Measurements from ENCODE around the gene HMMR. TPM values are rescaled to one million over a fixed set of nuclear protein-coding genes. Genes with fewer than 3 reads are reported as not detected.
"Not testable (repeated sequence)": the region's sequence is repeated elsewhere in the genome, so short reads cannot be mapped to it uniquely, and the experiment has no call there.

The HMMR gene
- total RNA-seq, 6 experiments from 2014 or later, result 0.11 to 3.0 (median 1.1) TPM

DNA sequence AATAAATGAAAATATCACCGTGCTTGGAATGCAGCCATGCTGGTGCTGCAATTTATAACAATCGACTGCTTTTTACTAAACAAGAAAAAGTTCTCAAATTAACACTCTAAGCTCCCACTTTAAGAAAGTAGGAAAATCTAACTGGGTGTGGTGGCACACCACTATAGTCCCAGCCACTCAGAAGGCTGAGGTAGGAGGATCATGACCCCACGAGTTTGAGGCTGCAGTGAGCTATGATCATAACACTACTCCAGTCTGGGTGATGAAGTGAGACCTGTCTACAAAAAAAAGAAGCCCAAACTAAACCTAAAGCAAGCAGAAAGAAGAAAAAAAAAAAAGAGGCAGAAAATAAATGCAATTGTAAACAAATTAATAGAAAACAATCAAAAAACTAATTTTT, 12.6 kb upstream of the HMMR start:
- ATAC-seq (no peak), DNase-seq (no peak)
- Histone ChIP-seq H3K9me3 (no peaks in the 10 kb centered on the region), H3K27ac (no peak overlapping the region), H3K4me1 (no peaks in the 10 kb centered on the region), H3K27me3 (no peaks in the 10 kb centered on the region), H3K36me3 (peaks cover 0 to 49% (median 37%) of the 10 kb centered on the region in 4 donors), H3K4me3 (no peak overlapping the region)
- intact Hi-C loops (cut with DNase I), result no loop called here
- no peak for TF ChIP-seq POLR2A (IDR thresholded peaks at IDR 0.05)
- TF ChIP-seq, protein P1, sequence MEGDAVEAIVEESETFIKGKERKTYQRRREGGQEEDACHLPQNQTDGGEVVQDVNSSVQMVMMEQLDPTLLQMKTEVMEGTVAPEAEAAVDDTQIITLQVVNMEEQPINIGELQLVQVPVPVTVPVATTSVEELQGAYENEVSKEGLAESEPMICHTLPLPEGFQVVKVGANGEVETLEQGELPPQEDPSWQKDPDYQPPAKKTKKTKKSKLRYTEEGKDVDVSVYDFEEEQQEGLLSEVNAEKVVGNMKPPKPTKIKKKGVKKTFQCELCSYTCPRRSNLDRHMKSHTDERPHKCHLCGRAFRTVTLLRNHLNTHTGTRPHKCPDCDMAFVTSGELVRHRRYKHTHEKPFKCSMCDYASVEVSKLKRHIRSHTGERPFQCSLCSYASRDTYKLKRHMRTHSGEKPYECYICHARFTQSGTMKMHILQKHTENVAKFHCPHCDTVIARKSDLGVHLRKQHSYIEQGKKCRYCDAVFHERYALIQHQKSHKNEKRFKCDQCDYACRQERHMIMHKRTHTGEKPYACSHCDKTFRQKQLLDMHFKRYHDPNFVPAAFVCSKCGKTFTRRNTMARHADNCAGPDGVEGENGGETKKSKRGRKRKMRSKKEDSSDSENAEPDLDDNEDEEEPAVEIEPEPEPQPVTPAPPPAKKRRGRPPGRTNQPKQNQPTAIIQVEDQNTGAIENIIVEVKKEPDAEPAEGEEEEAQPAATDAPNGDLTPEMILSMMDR (IDR thresholded peaks at IDR 0.05), result no peak
- 93% methylated on average over 3 of the region's 3 CpGs for WGBS (ENCODE audit: insufficient coverage, low coverage, low lambda C conversion rate, missing lambda C conversion rate)

DNA sequence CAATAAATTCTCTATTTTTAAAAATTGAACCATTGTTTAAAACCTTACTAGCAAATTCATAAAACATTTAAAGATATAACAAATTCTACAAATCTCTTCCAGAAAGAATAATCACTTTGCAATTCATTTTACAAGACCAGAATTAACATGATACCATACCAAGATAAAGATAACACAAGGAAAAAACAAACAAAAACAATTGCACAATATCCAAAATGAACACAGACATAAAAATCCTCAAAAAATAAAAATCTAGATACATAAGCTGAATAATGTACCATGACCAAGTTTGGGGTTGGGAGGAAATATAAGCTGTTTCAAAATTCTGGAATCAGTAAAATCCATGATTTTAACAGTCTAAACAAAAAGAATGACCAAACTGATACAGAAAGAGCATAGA, 11.9 kb upstream of the HMMR start:
- no peak overlapping the region for H3K4me3 ChIP-seq
- no peak for TF ChIP-seq POLR2A (IDR thresholded peaks at IDR 0.05)
- TF ChIP-seq, protein P1 (IDR thresholded peaks at IDR 0.05), result no peak
- H3K9me3 ChIP-seq, result no peaks in the 10 kb centered on the region
- intact Hi-C loops (cut with DNase I), result no loop called here
- H3K4me1 ChIP-seq, result no peaks in the 10 kb centered on the region
- no peak overlapping the region for H3K27ac ChIP-seq
- no peaks in the 10 kb centered on the region for H3K27me3 ChIP-seq
- ATAC-seq (no peak), DNase-seq (no peak)
- peaks cover 0 to 48% (median 33%) of the 10 kb centered on the region in 4 donors for H3K36me3 ChIP-seq

DNA sequence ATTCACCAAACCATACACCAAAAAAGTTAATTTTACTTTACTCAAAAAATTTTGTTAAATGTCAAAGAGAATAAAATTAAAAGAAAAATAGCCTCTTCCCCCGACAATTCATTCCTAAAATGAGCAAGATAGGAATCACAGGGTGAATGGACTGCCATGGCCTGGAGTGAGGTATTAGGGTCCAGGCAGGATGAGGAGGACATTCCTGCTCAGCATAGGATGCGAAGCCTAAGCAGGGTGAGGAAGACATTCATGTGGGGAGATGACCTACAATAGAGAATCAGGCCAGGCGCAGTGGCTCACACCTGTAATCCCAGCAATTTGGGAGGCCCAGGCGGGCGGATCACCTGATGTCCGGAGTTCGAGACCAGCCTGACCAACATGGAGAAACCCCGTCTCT, 8.9 kb upstream of the HMMR start:
- H3K4me1 ChIP-seq, result no peaks in the 10 kb centered on the region
- H3K4me3 ChIP-seq, result no peak overlapping the region
- H3K27ac ChIP-seq, result no peak overlapping the region
- H3K9me3 ChIP-seq, result no peaks in the 10 kb centered on the region
- no peaks in the 10 kb centered on the region for H3K27me3 ChIP-seq
- peaks cover 0 to 25% (median 13%) of the 10 kb centered on the region in 4 donors for H3K36me3 ChIP-seq
- intact Hi-C loops (cut with DNase I), result no loop called here
- ATAC-seq, result no peak
- 89% methylated on average over 2 of the region's 8 CpGs for WGBS (ENCODE audit: insufficient coverage, low coverage, low lambda C conversion rate, missing lambda C conversion rate)
- no peak for DNase-seq
- TF ChIP-seq, protein P1 (IDR thresholded peaks at IDR 0.05), result no peak
- no peak for TF ChIP-seq POLR2A (IDR thresholded peaks at IDR 0.05)

DNA sequence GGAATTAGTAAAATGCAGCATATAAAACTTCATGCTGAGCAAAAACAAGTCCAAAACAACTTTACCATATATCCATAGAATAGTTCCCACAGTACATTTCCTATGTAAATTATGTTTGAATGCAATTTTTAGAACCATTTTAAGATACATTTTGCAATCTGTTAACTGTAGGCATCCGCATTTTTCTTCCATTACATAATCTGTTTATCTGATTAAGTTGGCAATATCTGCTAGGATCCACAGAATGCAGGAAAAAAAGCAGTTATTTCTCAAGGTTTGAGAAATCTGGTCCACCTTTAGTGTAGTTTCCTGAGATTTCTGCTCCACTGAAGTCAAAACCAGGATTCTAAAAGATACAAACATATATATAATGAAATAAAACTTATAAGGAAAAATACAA, 6.7 kb upstream of the HMMR start:
- Histone ChIP-seq H3K27ac (no peak overlapping the region), H3K4me1 (peaks cover 0 to 11% (median 0%) of the 10 kb centered on the region in 4 donors), H3K9me3 (no peaks in the 10 kb centered on the region), H3K4me3 (no peak overlapping the region), H3K36me3 (peaks cover 0 to 9% (median 0%) of the 10 kb centered on the region in 4 donors), H3K27me3 (no peaks in the 10 kb centered on the region)
- ATAC-seq (peak in 1 of 4 donors; percentile 59), DNase-seq (no peak)
- intact Hi-C loops (cut with DNase I), result no loop called here
- TF ChIP-seq, protein P1 (IDR thresholded peaks at IDR 0.05), result no peak
- TF ChIP-seq POLR2A (IDR thresholded peaks at IDR 0.05), result no peak
- WGBS (ENCODE audit: insufficient coverage, low coverage, low lambda C conversion rate, missing lambda C conversion rate), result 43% methylated on average over 1 of the region's 1 CpG

DNA sequence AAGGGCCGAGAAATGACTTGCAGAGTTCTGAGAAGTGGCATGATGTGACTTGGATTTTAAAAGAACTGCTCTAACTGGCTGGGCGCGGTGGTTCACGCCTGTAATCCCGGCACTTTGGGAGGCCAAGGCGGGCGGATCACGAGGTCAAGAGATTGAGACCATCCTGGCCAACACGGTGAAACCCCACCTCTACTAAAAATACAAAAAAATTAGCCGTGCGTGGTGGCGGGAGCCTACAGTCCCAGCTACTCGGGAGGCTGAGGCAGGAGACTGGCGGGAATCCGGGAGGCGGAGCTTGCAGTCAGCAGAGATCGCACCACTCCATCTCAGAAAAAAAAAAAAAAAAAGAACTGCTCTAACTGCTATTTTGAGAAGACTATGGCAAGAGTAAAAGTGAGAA, 5.0 kb upstream of the HMMR start:
- H3K36me3 ChIP-seq; ATAC-seq; H3K27me3 ChIP-seq; H3K9me3 ChIP-seq; H3K27ac ChIP-seq; DNase-seq; H3K4me3 ChIP-seq; intact Hi-C loops (cut with DNase I): not testable (repeated sequence)
- H3K4me1 ChIP-seq, result peaks cover 0 to 17% (median 0%) of the 10 kb centered on the region in 4 donors
- over 99% methylated on average over 9 of the region's 17 CpGs for WGBS (ENCODE audit: insufficient coverage, low coverage, low lambda C conversion rate, missing lambda C conversion rate)
